HL-60/S4 (cell line): ENCODE data around the gene KCND2.

Experiments used
- in situ Hi-C: fragments of 300-500 bp; cut with MboI; formaldehyde crosslinking; loops from 2 replicates; pipeline ENCODE4 v1.14.3; 2022; ENCODE audit warnings: low sequenced_read_pairs

Gene KCND2

GRCh38 chr7:120307991-120308545 is 35.1 kb downstream of the KCND2 start:
- in situ Hi-C loops = no loop called here

DNA sequence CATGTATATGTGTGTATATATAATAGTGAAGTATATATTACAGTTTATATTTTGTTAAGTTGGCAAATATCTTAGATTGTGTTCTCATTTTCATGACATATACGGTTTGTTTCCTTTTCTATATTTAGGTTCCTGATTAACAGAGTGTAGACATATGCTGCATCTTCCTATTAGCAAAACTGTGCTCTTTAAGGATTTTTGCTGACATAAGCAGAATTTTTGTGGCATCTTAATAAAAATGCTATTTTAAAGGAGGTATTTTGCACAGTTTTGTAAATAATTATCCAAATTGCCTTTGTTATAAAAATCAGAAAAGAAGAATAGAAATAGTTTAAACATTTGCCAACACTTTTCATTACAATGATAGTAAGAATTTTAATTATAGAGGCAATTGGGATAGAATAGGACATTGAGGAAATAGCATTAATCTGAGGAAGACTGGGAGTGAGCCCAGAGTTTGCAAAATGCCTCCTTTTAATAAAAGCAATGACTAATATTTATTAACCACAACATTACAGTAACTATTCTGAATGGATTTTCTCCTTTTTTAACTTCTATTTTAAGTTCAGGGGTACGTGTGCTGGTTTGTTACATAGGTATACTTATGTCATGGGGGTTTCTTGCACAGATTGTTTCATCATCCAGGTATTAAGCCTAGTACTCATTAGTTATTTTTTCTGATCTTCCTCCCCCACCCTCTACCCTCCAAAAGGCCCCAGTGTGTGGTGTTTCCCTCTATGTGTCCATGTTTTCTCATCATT is 38.2 kb downstream of the KCND2 start:
- in situ Hi-C loops = no loop called here

DNA sequence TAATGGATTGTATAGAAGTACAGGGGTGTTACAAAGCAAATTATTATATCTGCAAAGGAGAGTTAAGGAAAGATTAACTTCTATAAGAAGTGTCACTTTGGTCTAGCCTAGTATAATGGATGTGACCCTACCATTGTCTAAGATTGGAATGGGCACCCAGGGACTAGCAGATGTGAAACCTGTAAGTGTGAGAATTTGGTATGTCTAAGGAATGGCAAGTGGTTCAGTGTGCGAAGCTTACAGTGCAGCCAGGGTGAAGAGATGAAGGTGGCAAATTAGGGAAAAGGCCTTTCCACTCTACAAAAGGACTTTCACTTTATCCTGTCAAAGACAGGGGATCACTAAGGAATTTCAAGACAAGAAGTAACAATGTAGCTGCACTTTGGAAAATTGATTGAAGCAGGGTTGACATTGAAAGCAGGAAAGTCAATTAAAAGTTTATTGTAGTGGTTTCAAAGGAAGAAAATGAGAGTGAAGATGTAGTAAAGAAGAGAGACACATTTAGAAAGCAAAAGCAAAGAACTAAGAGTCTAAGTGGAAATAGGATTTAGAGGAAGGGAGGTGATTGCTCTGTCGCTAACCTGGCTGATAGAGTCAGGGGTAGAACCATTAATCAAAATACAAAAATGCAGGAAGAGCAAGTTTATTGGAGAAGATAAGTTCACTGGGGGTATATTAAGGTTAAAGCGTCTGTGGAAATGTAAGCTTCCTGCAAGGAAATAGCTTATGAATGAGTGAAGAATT is 47.4 kb downstream of the KCND2 start:
- in situ Hi-C loops = no loop called here

GRCh38 chr7:120327054-120327453 is 54.1 kb downstream of the KCND2 start:
- in situ Hi-C loops = no loop called here

- in situ Hi-C loops = no loop called here
These were observed 59.5 kb downstream of the KCND2 start for GRCh38 chr7:120332433-120332832.

DNA sequence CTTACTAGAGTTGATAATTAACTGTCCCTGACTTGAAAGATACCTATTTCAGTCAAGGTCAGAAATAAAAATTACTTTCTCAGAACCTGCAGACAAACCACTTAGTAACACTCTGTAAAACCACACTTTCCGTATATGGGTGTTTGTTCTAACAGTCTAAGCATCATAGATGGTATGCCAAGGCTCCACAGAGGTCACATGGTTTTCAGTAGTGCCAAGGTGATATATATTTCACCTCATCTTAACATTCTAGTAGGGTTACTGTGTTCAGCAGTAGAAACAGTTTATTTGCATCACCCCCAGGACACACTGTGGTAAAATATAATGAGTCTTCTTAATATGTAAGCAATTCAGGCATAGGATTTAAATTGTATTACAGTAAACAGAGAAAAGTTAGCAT is 61.5 kb downstream of the KCND2 start:
- in situ Hi-C loops = no loop called here

- in situ Hi-C loops = no loop called here
These were observed 64.4 kb downstream of the KCND2 start for GRCh38 chr7:120337308-120337907.

- in situ Hi-C loops = no loop called here
These were observed 71.3 kb downstream of the KCND2 start for GRCh38 chr7:120344276-120344675.

- in situ Hi-C loops = no loop called here
These were observed 80.2 kb downstream of the KCND2 start for GRCh38 chr7:120353171-120353570.

GRCh38 chr7:120360918-120361317 is 87.9 kb downstream of the KCND2 start:
- in situ Hi-C loops = no loop called here

- in situ Hi-C loops = no loop called here
These were observed 90.4 kb downstream of the KCND2 start for GRCh38 chr7:120363414-120363813.

GRCh38 chr7:120370954-120371353 is 98.0 kb downstream of the KCND2 start:
- in situ Hi-C loops = no loop called here

- in situ Hi-C loops = no loop called here
These were observed 100.2 kb downstream of the KCND2 start for GRCh38 chr7:120373174-120373573.

- in situ Hi-C loops = no loop called here
These were observed 121.6 kb downstream of the KCND2 start for GRCh38 chr7:120394595-120394994.

DNA sequence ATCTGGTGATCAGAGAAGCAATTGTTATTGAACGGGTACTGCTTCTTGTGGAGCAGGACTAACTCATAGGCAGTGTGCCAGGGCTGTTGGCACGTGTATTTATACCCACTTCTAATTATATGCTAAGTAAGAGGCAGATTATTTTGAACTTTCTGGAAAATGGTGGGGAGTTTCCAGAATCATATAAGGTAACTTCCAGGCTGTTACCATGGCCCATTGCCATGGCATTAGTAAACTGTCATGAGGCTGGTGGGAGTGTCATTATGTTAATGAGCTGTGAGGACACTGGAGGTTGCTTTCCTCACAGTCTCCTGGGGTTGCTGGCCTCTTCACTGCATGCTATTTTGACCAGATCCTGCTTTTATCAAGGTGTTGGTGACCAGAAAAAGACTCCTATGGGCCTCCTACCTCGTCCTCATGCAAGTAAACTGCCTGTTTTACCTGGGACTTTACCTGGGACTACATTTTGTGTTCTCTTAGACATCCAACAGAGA is 122.6 kb downstream of the KCND2 start:
- in situ Hi-C loops = no loop called here

DNA sequence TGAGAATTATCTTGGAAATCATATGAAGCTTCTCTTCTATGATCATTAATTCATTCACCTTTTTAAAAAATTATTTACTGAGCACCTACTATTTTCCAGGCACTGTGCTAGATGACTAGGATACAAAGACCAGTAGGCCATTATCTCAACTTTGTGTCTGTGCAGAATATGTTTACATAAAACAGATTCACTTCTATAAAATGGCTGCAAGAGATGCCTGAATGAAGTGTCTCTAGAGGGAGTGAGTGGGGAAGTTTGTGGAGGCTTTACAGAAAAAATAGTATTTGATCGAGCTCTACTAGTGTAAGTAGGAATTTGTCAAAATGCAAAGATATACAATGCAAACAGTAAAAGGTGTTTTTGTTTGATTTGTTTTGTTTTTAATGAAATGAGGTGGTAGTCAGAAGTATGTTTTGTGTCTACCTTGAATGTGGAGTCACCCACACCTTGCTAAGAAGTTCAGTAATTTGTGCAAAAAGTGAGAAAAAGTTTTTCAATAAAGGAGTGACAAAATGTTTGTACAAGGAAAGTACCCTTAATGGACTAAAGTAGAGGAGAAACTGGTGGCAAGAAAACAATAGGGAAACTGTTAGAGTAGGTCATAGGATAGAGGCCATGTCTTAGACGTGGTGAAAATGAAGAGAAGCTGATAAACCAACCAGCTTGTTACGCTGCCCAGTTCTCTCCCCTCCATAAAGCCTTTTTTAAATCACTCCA is 125.5 kb downstream of the KCND2 start:
- in situ Hi-C loops = no loop called here

GRCh38 chr7:120400806-120401455 is 128.0 kb downstream of the KCND2 start:
- in situ Hi-C loops = no loop called here

DNA sequence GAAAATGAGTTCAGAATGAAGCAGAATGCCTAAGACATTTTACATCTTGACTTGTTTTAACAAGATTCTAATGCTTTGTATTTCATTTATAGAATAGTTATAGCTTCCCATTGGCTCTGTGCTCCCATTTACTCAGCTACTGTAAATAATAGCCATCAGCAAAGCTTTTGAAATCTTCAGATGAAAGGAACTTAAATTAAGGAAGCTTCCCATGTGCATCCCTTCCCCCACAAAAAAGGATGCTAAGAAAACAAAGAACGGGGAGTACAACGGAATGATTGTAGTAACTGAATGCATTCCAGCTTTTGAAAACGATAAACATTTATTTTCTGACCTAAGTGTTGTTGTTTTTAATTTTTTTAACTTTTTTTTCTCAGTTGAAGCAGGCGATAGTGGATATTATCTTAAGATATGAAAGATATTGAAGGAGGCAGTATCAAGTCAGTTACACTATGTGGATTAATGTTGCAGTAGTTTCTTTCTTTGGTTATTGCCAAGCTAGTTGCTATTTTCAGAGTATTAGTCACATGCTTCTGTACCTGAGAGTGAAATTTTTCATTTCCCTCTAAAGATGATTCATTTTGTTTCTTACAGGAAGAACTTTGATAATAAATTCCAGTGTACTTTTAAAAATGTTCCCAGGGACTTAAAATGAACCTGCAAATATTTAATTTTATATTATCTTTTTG is 129.2 kb downstream of the KCND2 start:
- in situ Hi-C loops = no loop called here

- in situ Hi-C loops = no loop called here
These were observed 129.8 kb downstream of the KCND2 start for GRCh38 chr7:120402801-120403200.

- in situ Hi-C loops = no loop called here
These were observed 131.1 kb downstream of the KCND2 start for GRCh38 chr7:120404042-120404441.
